SK-N-SH treated with all-trans-retinoic acid at 6 μM for 48 hours (cell line): ENCODE results near the gene ZCCHC24.

ENCODE experiments used
- ATAC-seq: fragments of 200-7000 bp; cut with Tn5 transposase; 3 replicates; pipeline ENCODE4 v1.9.1; 2020; ENCODE audit warnings: mild to moderate bottlenecking, moderate library complexity
- ARNTL ChIP-seq: fragments of 450-650 bp; formaldehyde crosslinking; IDR thresholded peaks from 2 replicates; pipeline ENCODE4 v1.5.0; 2020; ENCODE audit warnings: low read depth, mild to moderate bottlenecking, moderate library complexity, borderline replicate concordance
- BACH2 ChIP-seq: fragments of 250-450 bp; sonication (Bioruptor Pico); IDR thresholded peaks from 2 replicates; pipeline ENCODE4 v1.9.0; 2021; ENCODE audit warnings: mild to moderate bottlenecking, borderline replicate concordance
- CSDC2 ChIP-seq: fragments of 250-450 bp; sonication (Bioruptor Pico); IDR thresholded peaks from 2 replicates; pipeline ENCODE4 v1.5.0; 2020; ENCODE audit warnings: mild to moderate bottlenecking, moderate library complexity
- CSRNP3 ChIP-seq: fragments of 250-450 bp; sonication (Bioruptor Pico); IDR thresholded peaks from 2 replicates; pipeline ENCODE4 v1.5.1; 2021; ENCODE audit warnings: mild to moderate bottlenecking, moderate library complexity
- ESRRG ChIP-seq: fragments of 250-450 bp; sonication (Bioruptor Pico); IDR thresholded peaks from 2 replicates; pipeline ENCODE4 v1.6.1; 2021; ENCODE audit warnings: mild to moderate bottlenecking
- GLIS3 ChIP-seq: fragments of 250-450 bp; sonication (Bioruptor Pico); IDR thresholded peaks from 2 replicates; pipeline ENCODE4 v1.5.0; 2020; ENCODE audit warnings: mild to moderate bottlenecking, moderate library complexity
- ISL1 ChIP-seq: fragments of 250-450 bp; sonication (Bioruptor Pico); IDR thresholded peaks from 2 replicates; pipeline ENCODE4 v2.1.2; 2022; ENCODE audit warnings: mild to moderate bottlenecking, moderate library complexity
- OSR1 ChIP-seq: fragments of 250-450 bp; sonication (Bioruptor Pico); IDR thresholded peaks from 2 replicates; pipeline ENCODE4 v1.8.0; 2022; ENCODE audit warnings: moderate library complexity, mild to moderate bottlenecking, inconsistent platforms
- POU6F1 ChIP-seq: fragments of 250-450 bp; sonication (Bioruptor Pico); IDR thresholded peaks from 2 replicates; pipeline ENCODE4 v1.8.0; 2021; ENCODE audit warnings: low read depth, mild to moderate bottlenecking, moderate library complexity, borderline replicate concordance
- PPARA ChIP-seq: fragments of 250-450 bp; sonication (Bioruptor Pico); IDR thresholded peaks from 2 replicates; pipeline ENCODE4 v1.5.0; 2020; ENCODE audit warnings: mild to moderate bottlenecking, borderline replicate concordance
- RARB ChIP-seq: fragments of 250-450 bp; sonication (Bioruptor Pico); IDR thresholded peaks from 2 replicates; pipeline ENCODE4 v1.8.0; 2021; ENCODE audit warnings: mild to moderate bottlenecking, moderate library complexity
- SNAI2 ChIP-seq: fragments of 250-450 bp; sonication (Bioruptor Pico); IDR thresholded peaks from 2 replicates; pipeline ENCODE4 v1.5.0; 2020; ENCODE audit warnings: mild to moderate bottlenecking, moderate library complexity
- TCF4 ChIP-seq: fragments of 250-450 bp; sonication (Bioruptor Pico); IDR thresholded peaks from 2 replicates; pipeline ENCODE4 v1.8.0; 2021; ENCODE audit warnings: mild to moderate bottlenecking, moderate library complexity, borderline replicate concordance
- TOX ChIP-seq: fragments of 250-450 bp; sonication (Bioruptor Pico); IDR thresholded peaks from 2 replicates; pipeline ENCODE4 v1.8.0; 2021; ENCODE audit warnings: mild to moderate bottlenecking, moderate library complexity, borderline replicate concordance
- TSHZ2 ChIP-seq: fragments of 250-450 bp; sonication (Bioruptor Pico); IDR thresholded peaks from 2 replicates; pipeline ENCODE4 v1.5.0; 2020; ENCODE audit warnings: mild to moderate bottlenecking, moderate library complexity
- ZC3H10 ChIP-seq: fragments of 250-450 bp; sonication (Bioruptor Pico); IDR thresholded peaks from 2 replicates; pipeline ENCODE4 v1.5.1; 2021; ENCODE audit warnings: mild to moderate bottlenecking, moderate library complexity
- ZFP3 ChIP-seq: fragments of 250-450 bp; sonication (Bioruptor Pico); IDR thresholded peaks from 2 replicates; pipeline ENCODE4 v1.5.0; 2020; ENCODE audit warnings: mild to moderate bottlenecking, moderate library complexity
- ZFP30 ChIP-seq: fragments of 450-650 bp; formaldehyde crosslinking; IDR thresholded peaks from 2 replicates; pipeline ENCODE4 v1.5.0; 2022; ENCODE audit warnings: mild to moderate bottlenecking, moderate library complexity
- ZNF565 ChIP-seq: fragments of 450-650 bp; formaldehyde crosslinking; conservative IDR thresholded peaks from 2 replicates; pipeline ENCODE4 v1.5.0; 2020; ENCODE audit warnings: low read depth, mild to moderate bottlenecking, moderate library complexity
- ZNF70 ChIP-seq: fragments of 450-650 bp; formaldehyde crosslinking; IDR thresholded peaks from 2 replicates; pipeline ENCODE4 v1.5.0; 2020; ENCODE audit warnings: mild to moderate bottlenecking, moderate library complexity
- ZNF8 ChIP-seq: fragments of 450-650 bp; formaldehyde crosslinking; IDR thresholded peaks from 2 replicates; pipeline ENCODE4 v1.5.0; 2020; ENCODE audit warnings: mild to moderate bottlenecking, moderate library complexity
- TF ChIP-seq, protein P1 (sequence below): fragments of 250-450 bp; sonication (Bioruptor Pico); IDR thresholded peaks from 2 replicates; pipeline ENCODE4 v1.8.0; 2020; ENCODE audit warnings: mild to moderate bottlenecking, moderate library complexity, borderline replicate concordance
- TF ChIP-seq, protein P2 (sequence below): fragments of 250-450 bp; sonication (Bioruptor Pico); IDR thresholded peaks from 2 replicates; pipeline ENCODE4 v1.5.1; 2020; ENCODE audit warnings: low read depth, mild to moderate bottlenecking, moderate library complexity

Gene ZCCHC24

GRCh38 chr10:79475877-79476276 is 30.5 kb upstream of the ZCCHC24 start:
- ATAC-seq: no peak
- no peak for TF ChIP-seq ZNF565 (CRISPR knock-in tag)
- no peak for TF ChIP-seq ZNF70 (CRISPR knock-in tag)
- TF ChIP-seq ZC3H10 (CRISPR knock-in tag): no peak
- TF ChIP-seq, all 23 proteins: peak for 0

GRCh38 chr10:79475119-79475653 is 29.8 kb upstream of the ZCCHC24 start:
- no peak for TF ChIP-seq PPARA (CRISPR knock-in tag)
- TF ChIP-seq ZNF565 (CRISPR knock-in tag): no peak
- no peak for TF ChIP-seq ISL1 (CRISPR knock-in tag)
- TF ChIP-seq ARNTL (CRISPR knock-in tag): no peak
- TF ChIP-seq TCF4 (CRISPR knock-in tag): no peak
- TF ChIP-seq CSDC2 (CRISPR knock-in tag): no peak
- TF ChIP-seq RARB: no peak
- no peak for TF ChIP-seq OSR1
- TF ChIP-seq, protein P1, sequence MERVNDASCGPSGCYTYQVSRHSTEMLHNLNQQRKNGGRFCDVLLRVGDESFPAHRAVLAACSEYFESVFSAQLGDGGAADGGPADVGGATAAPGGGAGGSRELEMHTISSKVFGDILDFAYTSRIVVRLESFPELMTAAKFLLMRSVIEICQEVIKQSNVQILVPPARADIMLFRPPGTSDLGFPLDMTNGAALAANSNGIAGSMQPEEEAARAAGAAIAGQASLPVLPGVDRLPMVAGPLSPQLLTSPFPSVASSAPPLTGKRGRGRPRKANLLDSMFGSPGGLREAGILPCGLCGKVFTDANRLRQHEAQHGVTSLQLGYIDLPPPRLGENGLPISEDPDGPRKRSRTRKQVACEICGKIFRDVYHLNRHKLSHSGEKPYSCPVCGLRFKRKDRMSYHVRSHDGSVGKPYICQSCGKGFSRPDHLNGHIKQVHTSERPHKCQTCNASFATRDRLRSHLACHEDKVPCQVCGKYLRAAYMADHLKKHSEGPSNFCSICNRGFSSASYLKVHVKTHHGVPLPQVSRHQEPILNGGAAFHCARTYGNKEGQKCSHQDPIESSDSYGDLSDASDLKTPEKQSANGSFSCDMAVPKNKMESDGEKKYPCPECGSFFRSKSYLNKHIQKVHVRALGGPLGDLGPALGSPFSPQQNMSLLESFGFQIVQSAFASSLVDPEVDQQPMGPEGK: no peak
- TF ChIP-seq ZC3H10 (CRISPR knock-in tag): no peak
- no peak for TF ChIP-seq ZNF8 (CRISPR knock-in tag)
- no peak for ATAC-seq

GRCh38 chr10:79473496-79474095 is 28.2 kb upstream of the ZCCHC24 start:
- no peak for ATAC-seq
- TF ChIP-seq ZNF70 (CRISPR knock-in tag) (no peak), CSDC2 (CRISPR knock-in tag) (no peak), ARNTL (CRISPR knock-in tag) (no peak), TSHZ2 (CRISPR knock-in tag) (no peak), ZNF565 (CRISPR knock-in tag) (no peak), ZC3H10 (CRISPR knock-in tag) (no peak), TOX (no peak), BACH2 (no peak), TCF4 (CRISPR knock-in tag) (no peak), SNAI2 (CRISPR knock-in tag) (no peak), GLIS3 (CRISPR knock-in tag) (no peak), RARB (no peak), CSRNP3 (CRISPR knock-in tag) (no peak), ZFP30 (CRISPR knock-in tag) (no peak), ZNF8 (CRISPR knock-in tag) (no peak), ZFP3 (CRISPR knock-in tag) (no peak), POU6F1 (CRISPR knock-in tag) (no peak), ESRRG (CRISPR knock-in tag) (no peak)
- TF ChIP-seq, protein P2, sequence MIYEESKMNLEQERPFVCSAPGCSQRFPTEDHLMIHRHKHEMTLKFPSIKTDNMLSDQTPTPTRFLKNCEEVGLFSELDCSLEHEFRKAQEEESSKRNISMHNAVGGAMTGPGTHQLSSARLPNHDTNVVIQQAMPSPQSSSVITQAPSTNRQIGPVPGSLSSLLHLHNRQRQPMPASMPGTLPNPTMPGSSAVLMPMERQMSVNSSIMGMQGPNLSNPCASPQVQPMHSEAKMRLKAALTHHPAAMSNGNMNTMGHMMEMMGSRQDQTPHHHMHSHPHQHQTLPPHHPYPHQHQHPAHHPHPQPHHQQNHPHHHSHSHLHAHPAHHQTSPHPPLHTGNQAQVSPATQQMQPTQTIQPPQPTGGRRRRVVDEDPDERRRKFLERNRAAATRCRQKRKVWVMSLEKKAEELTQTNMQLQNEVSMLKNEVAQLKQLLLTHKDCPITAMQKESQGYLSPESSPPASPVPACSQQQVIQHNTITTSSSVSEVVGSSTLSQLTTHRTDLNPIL (CRISPR knock-in tag): no peak
- TF ChIP-seq, protein P1: no peak
